SIG-M5 treated with dmso at 0.1 percent for 504 hours (cell line): Measurements from ENCODE around the gene GLI2.

Experiments used
- DNase-seq: peaks from one replicate; lab custom pipeline; 2025; ENCODE audit not compliant: unreplicated experiment; lab: John Stamatoyannopoulos, UW

The GLI2 gene

DNA sequence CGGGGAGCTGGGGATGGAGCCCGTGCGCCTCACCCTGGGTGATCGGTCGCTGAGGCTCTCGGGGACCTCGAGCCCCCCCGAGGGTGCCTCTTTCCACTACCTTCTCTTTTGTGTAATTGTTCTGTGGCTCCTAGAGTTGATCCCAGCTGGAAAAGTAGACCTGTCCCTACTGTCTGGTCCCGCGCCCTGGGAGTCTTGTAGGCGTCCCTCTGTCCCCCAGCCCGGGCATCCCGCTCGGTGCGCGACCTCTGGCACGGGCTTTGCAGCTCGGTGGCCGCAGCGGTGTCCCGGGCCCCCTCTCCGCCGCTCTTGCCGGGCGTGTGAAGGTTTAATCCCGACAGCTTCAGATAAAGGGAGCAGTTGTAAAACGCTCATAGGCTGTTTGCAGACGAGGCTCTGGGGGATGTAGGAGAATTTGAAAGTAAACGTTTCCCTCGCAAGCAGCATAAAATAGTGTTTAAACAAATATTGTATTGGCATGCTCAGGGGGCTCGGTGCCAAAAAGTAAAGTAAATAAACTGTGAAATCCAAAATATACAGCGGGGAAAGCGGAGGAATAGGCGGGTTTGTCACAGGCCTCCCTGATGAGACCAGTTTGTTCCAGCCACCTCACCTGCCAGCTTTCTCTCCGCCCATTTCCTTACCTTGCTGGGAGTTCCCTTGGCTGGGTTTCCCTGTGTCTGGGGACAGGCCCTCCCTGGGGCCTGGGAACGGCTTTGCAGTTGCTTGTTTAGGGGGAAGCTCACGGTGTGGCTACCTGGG, 1.9 kb downstream of the GLI2 start:
- no peak for DNase-seq

DNA sequence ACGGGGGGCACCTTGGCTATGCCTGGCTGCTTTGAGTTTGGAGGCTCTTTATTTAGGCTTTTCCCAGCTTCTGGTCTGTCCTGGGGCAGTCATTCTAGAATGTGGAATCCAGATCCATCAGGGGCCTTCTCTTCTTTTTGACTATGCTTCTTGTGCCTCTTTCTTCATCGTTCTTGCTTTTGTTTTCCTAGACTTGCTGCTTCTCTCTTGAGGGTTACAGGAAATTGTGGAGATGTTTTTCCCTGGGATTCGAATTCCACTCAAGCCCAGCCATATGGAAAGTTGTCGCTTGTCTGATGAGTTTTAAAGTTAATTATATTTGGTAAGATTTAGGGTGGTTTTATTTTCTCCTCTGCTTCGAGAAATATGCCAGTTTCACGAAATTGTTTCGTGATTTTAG, 2.4 kb downstream of the GLI2 start:
- DNase-seq, result no peak

DNA sequence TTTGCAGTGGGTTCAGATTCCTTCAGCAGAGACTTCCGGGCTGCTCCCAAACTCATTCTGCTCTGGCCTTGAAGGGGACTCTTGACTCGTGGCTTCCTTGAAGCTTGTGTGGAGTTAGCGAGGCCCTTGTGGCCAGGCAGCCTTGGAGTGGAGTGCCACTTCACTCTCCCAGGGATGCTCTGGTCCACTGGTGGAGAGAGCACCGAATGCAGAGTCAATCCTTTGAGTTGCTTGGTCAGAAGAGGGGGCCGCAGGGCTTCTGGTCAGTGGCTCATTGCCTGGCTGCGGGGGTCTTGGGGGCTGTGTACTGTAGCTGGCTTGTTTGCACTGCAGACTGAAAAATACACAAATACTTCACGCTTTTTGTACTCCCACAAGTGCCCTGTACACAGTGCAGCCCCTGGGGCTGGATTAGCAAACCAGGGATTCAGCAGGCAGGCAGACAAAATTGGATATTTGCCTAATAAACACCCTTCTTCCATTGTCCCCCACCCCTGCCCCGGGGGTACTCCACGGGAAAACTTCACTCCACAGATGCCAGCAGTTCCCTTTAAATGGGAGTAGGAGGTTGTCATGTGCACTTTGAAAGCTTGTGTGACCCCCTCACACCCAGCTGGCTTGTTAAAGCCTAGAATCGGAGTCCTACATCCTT, 3.2 kb downstream of the GLI2 start:
- DNase-seq, result no peak

DNA sequence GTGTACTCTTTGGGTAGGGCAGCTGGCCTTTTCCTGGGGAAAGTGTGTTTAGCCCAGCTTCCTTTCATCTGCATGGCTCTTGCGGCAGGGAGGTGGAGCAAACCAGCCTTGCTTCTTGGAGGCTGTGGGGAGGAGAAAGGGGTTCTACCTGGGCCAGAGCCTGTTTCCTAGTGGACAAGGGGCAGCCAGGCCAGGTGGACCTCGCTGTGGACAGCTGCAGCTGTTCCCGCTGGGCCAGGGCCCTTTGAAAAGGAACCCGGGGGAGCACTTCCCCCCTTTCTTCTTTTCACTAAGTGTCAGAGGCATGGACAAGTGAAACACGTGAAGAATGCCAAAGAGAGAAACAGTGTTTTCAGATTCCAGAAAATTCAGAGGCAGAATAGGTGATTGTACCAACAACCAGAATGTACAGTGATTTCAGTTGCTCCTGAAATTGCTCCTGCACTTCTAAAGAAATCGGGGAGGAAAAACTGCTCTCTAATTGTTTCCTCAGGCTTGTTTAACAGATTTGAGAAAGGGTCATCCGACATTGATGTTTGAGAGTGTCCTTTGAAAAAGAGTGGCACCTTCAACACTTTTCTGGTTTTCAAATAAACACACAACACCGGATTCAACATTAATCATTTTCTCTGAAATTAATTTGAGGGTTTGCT, 3.9 kb downstream of the GLI2 start:
- DNase-seq, result no peak

DNA sequence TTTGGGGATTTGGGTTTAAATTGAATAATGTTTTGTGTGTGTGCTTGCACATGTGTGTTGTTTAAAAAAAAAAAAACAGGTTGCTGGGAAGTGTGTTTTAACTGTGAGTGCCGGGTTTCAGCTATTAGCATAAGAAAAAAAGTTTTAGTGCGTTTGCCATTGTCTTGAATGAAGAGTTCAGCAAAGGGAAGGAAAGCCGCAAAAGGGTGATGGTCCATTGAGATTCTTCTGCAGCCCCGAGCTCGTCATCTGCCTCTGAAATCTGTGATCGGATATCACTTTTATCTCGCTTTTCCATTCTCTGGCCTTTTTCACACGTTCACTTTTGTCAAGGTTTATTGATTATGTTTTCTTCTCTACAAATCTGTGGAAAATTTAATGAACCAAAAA, 4.7 kb downstream of the GLI2 start:
- DNase-seq, result no peak

DNA sequence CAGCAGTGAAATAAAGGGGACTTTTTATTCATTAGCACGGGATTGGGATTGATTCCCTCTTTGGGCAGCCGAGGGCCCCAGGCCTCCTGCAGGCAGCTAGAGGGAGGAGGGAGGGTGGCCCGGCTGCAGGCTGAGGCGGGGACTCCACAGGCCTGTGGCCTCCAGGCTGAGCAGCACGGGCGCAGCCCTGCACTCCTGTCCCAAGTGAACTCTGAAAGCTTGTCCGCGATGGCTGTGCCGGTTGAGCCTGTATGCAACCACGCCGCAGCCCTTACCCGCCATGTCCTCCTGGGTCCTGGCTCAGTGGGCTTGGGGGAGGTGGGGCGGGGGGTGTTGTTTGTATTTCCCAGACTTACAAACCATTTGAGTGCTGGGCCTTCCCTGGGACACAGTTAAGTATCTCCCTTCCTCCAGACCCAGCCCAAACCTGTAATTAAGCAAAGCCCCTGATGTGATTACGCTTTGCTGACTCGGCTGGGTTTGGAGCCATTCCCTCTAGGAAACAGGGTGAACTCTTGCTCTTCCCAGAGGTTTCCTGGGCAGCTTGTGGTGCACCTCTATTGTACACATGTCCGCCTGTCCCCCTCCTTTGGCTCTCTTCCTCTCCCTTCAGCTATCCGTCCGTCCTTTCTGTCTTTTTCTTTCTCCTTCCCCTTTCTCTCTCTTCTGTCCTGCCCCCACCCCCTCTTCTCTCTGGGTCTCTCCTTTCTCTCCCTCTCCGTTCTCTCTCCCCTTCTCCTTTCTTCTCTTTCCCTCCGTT, 5.3 kb downstream of the GLI2 start:
- no peak for DNase-seq

DNA sequence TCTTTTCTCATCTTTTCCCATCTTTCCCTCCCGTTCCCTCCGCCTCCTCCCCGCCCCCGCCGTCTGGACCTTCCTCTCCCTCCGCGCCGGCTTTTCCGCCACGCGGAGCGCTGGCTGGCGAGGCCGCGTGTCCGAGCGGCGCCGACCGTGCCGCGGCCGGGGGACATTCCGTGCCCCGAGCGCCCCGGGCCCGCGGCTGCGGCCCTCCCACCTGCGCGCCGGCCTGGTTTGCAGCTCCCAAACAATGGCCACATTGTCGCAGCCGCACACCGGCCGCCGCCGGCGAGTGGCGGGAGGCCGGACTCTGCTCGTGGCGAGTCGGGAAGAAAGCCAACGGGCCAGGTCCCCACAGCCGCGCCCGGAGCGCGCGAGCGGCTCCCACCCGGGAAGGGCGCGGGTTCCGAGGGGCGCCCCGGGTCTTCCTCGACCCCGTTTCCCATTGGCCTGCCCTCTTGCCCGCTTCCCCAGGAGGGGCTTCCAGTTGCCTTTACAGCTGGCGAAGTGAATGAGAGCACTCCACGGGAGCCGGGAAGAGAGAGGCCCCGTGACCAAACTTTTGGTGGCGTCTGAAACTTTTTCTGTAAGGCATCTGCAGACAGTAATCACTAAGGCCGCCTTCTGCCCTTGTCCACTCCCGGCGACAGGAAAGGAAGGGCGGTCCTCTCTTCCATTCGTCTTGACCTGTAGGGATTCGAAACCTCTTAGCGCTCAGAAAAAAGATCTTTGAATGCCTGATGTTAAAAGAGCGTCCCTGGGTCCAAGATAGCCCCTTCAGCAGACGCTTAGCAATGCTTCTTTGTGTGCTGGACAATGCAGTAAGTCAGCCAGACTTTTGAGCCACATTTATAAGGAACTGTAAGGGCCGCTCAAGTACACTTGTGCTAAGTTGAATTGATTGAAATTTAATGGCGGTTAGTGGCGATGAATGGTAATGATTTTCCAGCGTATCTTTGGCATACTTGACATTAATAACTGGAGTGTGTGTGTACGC, 6.2 kb downstream of the GLI2 start:
- no peak for DNase-seq

DNA sequence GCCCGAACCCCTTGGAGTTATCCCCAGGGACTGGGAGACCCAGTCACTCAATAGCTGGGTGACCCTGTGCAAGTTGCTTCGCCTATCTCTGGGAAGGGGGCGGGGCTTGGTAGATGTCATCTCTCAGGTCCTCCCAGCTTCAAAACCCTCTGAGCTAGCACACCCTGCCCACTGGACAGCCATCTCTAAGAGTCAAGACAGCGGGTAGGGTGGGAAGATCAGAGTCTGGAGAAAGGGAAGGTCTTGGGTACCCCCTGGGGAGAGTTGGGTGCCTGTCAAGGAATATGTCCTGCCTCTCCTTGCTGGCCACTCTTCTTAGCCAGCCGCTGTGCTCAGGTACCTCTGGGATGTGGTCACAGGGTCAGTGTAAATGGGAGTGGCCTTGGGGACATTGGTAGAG, 8.0 kb downstream of the GLI2 start:
- no peak for DNase-seq

DNA sequence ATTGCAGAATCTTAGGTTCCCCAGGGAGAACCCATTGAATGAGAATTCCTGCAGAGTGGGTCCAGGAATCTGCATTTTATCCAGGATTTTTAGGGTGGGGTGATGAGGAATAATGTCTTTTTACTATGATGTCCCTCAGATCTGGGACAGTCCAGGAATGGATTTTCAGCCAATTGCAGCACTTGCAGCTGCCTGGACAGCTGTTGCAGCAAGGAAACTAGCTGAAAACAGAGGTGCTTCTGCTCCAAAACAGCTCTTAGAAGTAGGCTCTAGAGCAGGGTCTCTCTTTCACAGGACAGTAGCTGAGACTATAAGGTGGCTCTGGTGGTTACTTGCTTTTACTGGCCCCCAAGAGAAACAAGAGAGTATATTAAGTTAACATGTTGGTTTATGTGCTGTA, 9.1 kb downstream of the GLI2 start:
- no peak for DNase-seq

DNA sequence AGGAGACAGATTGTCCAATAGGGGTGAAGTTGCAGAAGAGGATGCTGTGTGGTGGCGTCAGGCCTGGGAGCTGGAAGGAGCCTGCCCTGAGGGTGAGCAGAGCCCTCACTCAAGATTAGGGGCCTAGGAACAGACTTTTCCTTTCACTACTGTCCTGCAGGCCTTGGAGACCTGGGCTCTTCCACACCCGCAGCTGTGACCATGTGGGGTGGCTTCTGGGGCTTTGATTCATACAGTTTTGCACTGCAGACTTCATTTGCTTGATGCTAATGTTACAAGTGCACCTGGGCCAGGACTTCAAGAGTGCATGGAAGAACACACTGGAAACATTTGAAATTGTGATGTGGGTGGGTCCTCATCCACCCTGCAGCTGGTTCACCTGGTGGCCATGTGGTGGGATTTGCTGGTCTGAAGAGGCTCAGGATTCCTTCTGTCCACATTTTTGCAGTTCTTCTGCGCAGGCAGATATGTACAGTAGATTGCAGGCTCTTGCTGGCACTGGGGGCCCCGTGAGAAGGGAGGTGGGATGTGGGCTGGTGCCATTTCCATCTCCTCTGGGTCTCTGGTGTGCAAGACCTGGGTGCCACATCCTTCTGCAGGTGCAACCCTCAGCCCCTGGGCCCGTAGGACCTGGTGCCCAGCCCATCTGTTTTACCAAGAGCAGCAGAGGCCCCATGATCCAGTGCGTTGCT, 9.9 kb downstream of the GLI2 start:
- DNase-seq, result no peak

DNA sequence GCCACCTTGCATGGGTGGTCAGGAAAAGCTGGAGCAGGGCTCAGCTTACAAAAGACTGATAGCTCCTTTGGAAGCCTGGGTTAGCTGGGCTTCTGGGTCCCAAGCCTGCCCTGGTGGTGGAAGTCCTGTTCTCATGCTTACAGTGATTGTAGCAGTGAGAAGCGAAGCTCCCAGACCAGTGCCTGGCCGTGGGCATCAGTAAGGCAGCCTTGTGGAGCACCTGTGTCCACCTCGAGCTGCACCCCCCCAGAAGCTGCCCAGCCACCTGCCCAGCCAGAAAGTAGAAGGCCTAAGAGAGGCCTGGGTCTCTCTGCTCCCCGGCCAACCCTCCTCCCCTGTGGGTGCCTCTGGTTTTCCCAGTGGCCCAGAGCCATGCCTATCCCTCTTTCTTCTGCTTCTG, 10.5 kb downstream of the GLI2 start:
- no peak for DNase-seq

DNA sequence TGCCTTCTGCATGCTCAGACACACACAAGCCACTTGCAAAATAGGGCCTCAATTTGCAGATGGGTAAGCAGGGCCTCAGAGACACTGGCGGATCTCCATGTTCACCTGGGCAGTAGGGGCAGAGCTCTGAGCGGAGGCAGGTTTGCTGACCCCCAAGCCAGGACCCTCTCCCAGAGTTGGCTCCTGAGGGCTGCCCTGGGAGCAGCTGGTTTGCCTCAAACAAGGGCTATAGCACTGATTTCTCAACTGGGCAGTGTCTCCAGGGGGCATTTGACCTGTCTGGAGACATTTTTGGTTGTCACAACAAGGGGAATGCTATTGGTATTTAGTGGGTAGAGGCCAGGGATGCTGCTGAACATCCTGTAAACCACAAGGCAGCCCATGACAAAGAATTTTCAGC, 11.6 kb downstream of the GLI2 start:
- DNase-seq, result no peak

DNA sequence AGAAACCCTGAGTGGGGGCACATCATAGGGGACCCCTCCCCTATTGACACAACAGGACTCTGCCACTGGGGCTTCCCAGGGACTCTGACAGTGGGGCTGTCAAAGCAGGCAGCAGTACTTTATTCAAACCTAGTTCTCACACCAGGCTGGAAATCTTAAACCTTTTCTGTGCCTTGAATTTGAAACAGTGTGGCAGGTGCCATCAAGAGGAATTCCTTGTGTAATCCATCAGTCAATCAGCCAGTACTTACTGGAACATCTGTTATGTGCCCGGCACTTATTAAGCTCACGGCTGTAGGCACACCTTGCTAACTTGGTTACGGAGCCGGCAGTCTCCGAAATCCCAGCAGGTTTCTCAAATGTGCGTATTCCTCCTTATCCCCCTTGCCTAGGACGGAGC, 12.0 kb downstream of the GLI2 start:
- no peak for DNase-seq

DNA sequence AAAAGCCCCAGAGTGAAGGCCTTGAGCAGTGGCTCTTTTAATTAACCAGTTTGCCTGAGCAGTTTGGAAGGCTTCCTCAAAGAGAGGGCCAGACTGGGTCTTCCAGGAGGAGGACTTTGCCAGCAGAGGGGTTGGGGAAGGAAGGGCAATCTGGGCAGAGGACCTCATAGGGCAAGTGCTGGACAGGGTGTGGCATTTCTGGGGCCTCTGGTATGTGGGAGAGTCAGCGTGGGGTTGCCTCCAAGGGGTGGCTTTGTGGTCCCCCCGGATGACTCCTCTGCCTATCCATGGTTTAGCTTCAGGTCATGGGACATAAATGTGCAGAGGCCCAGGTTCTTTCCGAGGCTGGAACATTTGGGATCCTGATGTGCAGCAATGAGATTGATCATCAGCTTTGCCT, 12.6 kb downstream of the GLI2 start:
- no peak for DNase-seq

DNA sequence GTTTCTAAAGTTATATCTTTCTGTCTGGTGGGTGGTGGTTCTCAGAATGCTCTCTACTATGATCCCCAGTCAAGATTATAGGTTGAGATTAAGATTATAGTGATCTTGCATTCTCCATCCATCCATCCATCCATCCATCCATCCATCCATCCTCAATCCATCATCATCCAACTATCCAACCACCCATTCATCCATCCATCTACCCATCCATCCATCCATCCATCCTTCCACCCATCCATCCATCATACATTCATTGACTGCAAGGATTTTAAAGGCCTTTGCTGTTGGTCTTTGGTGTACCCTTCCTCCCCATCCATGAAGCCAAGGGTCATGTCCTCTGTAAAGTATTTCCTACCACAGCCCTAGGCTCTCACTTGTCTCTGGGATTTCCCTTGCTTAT, 13.1 kb downstream of the GLI2 start:
- DNase-seq, result no peak

DNA sequence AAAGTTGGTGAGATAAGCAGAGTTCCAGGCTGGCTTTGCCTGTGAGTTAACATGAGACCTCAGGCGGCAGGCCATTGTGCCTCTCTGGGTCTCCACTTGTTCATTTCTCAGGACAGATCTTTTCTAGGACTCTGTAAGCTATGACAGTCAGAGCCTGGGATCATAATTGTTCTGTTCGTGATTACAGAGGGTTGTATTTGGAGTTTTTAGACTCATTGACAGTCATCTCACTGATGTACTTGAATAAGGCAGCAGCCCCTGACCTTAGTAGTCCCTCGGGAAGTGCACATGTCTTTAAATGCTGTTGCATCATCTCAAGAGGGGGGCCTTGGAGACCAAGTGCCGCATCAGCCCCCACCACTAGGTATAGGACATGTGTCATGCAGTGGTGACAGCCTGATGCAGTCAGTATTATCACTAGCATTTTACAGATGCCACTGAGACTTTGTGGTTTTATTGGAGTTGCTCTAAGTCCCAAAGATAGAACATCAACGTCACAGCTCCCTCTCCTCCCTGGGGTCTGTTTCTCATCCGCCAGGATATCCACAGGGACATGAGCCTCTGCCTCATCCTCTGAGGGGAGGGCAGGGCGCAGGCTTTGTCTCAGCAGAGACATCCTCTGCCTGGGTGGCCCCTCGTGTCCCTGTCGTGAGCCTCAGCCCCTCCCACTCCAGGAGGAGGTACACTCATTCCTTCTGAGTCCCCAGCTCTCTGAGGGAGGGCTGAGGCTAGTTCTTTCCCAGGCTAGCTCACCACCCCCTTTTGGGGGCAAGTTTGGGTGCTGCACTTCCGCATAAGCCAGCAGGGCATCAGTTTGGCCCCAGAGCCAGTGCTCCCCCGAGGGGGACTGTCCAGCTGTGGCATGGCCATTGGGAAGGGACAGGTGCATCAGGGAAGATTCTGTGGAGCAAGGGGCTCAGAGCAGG, 14.1 kb downstream of the GLI2 start:
- no peak for DNase-seq

DNA sequence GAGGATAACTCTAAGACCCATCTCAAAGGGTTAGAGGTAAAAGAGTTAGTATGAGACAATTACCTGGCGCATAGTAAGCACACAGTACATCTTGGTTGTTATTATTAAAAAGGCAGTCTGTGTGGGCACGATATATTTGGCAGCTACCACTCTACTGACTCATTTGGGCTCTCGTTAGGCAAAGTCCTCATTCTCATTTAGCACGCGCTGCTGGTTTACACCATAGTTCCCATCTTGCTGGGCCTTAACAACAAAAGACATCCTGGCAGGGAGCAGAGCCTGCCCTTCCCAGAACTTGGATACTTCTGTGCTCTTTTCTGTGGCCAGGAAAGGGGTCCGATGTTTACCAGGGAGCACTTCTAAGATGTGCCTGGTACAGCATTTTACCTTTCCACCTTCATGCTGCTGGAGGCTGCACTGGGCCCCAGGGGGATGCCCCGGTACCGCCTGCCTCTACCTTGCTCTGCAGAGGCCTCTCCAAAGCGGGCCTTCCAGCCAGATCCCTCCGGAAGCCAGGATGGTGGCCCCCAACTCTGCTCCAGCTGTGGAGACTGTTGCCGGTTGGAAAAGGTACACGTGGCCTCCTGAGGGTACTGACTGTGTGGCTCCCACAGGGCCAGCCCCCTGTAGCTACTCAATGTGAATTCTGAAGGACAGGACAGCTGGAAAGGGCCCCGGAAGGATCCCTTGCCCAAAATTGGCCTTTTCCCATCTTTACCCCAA, 15.0 kb downstream of the GLI2 start:
- no peak for DNase-seq

DNA sequence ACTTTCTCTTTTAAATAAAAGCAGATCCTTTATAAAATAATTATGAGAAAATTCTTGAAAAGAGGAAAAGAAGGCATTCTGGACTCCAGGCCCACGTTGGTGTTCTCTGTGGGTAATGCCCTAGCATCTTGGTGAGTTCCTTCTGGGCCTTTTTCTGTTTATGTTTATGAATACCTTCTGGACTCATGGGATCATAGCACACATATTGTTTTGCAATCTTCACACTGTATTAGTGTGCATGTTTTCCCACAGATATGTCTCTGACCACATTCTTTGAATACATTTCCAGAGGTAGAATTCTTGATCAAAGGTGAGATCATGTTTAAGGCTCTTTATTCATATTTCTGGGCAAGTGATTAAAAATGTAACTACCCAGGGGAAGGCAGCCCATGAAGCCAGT, 15.9 kb downstream of the GLI2 start:
- DNase-seq, result no peak
